M059J (cell line): ENCODE measurements around the gene SH3GLB2. TPM values are rescaled to one million over a fixed set of nuclear protein-coding genes. Genes with fewer than 3 reads are reported as not detected.
"Not testable (repeated sequence)": the region's sequence is repeated elsewhere in the genome, so short reads cannot be mapped to it uniquely, and the experiment has no call there.

Experiments
- DNase-seq: peaks from one replicate; pipeline ENCODE4 v3.0.0-alpha.2; 2012; ENCODE audit warnings: low read depth
- total RNA-seq: library from RNA; depleted of rRNA; stranded (reverse); fragments of >200 nt; shearing (Covaris generic); gene quantifications from 2 replicates; pipeline ENCODE4 v1.2.3, GENCODE V29; 2014; rRNA removed

SH3GLB2 gene
- total RNA-seq, 1 experiment from 2014 or later: 28.8 TPM

GRCh38 chr9:128998462-128998861, 29.7 kb downstream of the SH3GLB2 start:
- DNase-seq: no peak

DNA sequence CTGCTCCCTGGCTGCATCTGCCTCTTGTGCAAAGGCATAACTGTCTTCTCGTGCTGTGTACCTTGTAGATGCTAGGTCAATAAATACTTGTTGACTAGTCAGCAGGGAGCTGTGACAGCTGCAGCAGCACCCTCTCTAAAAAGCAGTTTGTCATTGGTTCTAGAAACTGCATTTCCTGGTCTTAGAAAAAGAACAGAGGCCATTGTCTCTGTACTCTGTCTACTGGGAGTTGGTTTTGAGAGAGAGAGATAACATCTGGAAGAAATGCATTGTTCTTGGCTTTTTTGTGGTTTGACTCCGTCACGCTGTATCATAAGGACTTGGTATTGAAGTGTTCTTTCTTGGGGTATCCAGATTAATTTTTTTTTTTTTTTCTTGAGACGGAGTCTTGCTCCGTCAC, 32.3 kb downstream of the SH3GLB2 start:
- DNase-seq: no peak

DNA sequence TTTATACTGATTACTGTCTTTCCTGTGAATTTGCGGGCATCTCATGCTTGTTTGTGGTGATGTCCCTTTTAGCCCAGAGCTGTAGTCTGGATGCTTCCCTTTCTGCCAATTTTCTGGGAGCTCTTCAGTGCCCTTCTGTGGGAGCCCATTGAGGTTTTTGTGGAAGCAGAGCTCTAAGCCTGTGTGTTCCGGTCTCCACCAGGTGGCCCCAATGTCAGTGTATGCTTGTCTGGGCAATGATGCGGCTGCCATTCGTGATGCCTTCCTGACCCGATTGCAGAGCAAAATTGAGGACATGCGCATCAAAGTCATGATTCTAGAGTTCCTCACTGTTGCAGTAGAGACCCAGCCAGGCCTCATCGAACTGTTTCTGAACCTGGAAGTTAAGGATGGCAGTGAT, 35.1 kb downstream of the SH3GLB2 start:
- peak; percentile 20 for DNase-seq

DNA sequence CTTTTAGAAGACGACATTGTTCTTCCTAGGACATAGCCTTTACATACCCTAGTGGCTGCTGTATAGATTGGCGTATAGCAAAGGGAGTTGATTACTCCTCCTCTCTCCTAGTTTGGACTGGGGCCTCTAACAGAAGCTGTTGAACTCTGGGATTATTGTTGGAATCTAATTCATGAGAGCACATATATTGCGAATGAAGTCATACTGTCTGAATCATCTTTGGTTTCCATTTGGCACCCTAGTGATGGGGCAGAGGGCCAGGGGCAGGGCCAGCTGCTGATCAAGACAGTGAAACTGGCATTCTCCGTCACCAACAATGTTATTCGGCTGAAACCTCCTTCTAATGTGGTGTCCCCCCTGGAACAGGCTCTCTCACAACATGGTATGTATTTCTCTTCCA, 40.3 kb downstream of the SH3GLB2 start:
- DNase-seq: peak; percentile 85

DNA sequence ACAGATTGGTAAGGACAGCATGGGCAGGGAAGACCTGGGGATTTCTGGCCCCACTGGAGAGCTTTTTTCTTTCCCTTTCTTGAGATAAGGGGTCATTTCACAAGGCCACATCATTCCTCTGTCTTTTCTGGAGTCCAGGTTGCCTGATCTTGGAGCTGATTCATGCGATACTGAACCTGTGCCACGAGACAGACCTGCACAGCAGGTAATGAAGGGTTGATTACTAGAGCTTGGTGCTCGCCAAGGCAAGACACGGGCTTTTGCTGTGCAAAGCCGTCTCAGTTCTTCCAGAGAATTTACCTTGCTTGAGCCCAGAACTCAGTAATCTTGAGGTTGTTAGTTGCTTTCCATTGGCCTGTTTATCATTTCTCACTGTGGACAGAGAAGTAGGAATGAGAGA, 41.5 kb downstream of the SH3GLB2 start:
- no peak for DNase-seq

- no peak for DNase-seq
These were observed 44.6 kb downstream of the SH3GLB2 start for GRCh38 chr9:128983536-128983935.

DNA sequence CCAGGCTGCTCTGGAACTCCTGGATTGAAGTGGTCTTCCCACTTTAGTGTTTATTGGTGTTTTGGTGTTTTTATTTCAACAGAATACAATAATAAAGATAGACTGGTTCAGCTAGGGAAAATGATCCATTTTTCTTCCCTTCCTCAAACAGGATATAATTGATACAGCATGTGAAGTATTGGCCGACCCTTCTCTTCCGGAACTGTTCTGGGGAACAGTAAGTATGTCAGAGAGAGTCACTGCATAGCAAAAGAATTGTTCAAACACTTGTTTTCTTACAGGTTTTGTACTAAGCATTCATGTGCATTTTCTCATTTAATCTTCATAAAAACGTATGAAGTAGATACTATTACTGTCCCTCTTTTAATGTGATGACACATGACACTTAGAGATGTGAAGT, 49.0 kb downstream of the SH3GLB2 start:
- no peak for DNase-seq

- DNase-seq: peak; percentile 80
These were observed 55.2 kb downstream of the SH3GLB2 start for GRCh38 chr9:128972956-128973355.

GRCh38 chr9:128969491-128969890, 58.6 kb downstream of the SH3GLB2 start:
- peak; percentile 35 for DNase-seq

GRCh38 chr9:128961403-128961802, 66.7 kb downstream of the SH3GLB2 start:
- DNase-seq: not testable (repeated sequence)

Other genes with a start within 250 kb of the SH3GLB2 start
- 31.6 and 58.7 TPM in 2 replicates for gene TBC1D13, start 241.1 kb downstream of the SH3GLB2 start, total RNA-seq
- 10.3 and 18.9 TPM in 2 replicates for gene ENDOG, start 209.8 kb downstream of the SH3GLB2 start, total RNA-seq
- 32.8 and 37.2 TPM in 2 replicates for gene SPOUT1, start 198.5 kb downstream of the SH3GLB2 start, total RNA-seq
- gene KYAT1, start 146.4 kb downstream of the SH3GLB2 start, total RNA-seq: 12.7 and 15.9 TPM in 2 replicates
- gene LRRC8A, start 146.2 kb downstream of the SH3GLB2 start, total RNA-seq: 47.9 and 65.2 TPM in 2 replicates
- gene PHYHD1, start 107.3 kb downstream of the SH3GLB2 start, total RNA-seq: not detected in 2 replicates
- gene DOLK, start 80.7 kb downstream of the SH3GLB2 start, total RNA-seq: 23.9 and 29.8 TPM in 2 replicates
- gene NUP188, start 80.6 kb downstream of the SH3GLB2 start, total RNA-seq: 67.6 and 77.6 TPM in 2 replicates
- gene MIGA2, start 8.3 kb upstream of the SH3GLB2 start, total RNA-seq: 19.5 and 23.3 TPM in 2 replicates
- gene DOLPP1, start 52.8 kb upstream of the SH3GLB2 start, total RNA-seq: 25.7 and 32.4 TPM in 2 replicates
- 39.3 and 46.0 TPM in 2 replicates for gene CRAT, start 82.5 kb upstream of the SH3GLB2 start, total RNA-seq
- gene PTPA, start 83.1 kb upstream of the SH3GLB2 start, total RNA-seq: 106 and 152 TPM in 2 replicates
- gene IER5L, start 149.9 kb upstream of the SH3GLB2 start, total RNA-seq: 43.1 and 75.3 TPM in 2 replicates